Kidney (tissue), 14 donors: ENCODE data around the gene ALPI. TPM values are rescaled to one million over a fixed set of nuclear protein-coding genes. Genes with fewer than 3 reads are reported as not detected.
"Not testable (repeated sequence)": the region's sequence is repeated elsewhere in the genome, so short reads cannot be mapped to it uniquely, and the experiment has no call there.

Experiments used
- DNase-seq, 5 donors: peaks; one replicate each; pipeline ENCODE4 v3.0.0-alpha.2; 2013 to 2020
- FAIRE-seq: peaks from 2 replicates; lab custom pipeline; 2012; peaks lifted over from hg19 to GRCh38; lab: Jason Lieb, UNC
- H3K27ac ChIP-seq, 2 donors: one replicate each; pipeline ENCODE4 v1.7.0; 2013; ENCODE audit warnings: low read depth in 2 of 2, low read length in 2 of 2, inconsistent platforms in 1 of 2
- H3K27me3 ChIP-seq: one replicate; pipeline ENCODE4 v1.7.1; 2013; ENCODE audit warnings: low read length, inconsistent platforms; ENCODE audit not compliant: control insufficient read depth, insufficient read depth
- H3K36me3 ChIP-seq, 3 donors: one replicate each; pipeline versions ENCODE4 v1.7.0 to v1.7.1; 2013; ENCODE audit warnings: low read length in 3 of 3, control low read depth in 1 of 3, inconsistent platforms in 1 of 3; ENCODE audit not compliant: insufficient read depth in 3 of 3, control insufficient read depth in 2 of 3
- H3K4me1 ChIP-seq, 3 donors: one replicate each; pipeline versions ENCODE4 v1.7.0 to v1.7.1; 2013; ENCODE audit warnings: low read length in 3 of 3, inconsistent platforms in 1 of 3, low read depth in 1 of 3; ENCODE audit not compliant: control insufficient read depth in 2 of 3, insufficient read depth in 2 of 3
- H3K4me3 ChIP-seq, 3 donors: one replicate each; pipeline versions ENCODE4 v1.7.0 to v1.8.1; 2013; ENCODE audit warnings: low read length in 3 of 3, control low read depth in 1 of 3, inconsistent platforms in 1 of 3
- H3K9ac ChIP-seq, 3 donors: one replicate each; pipeline versions ENCODE4 v1.7.0 to v1.7.1; 2013; ENCODE audit warnings: low read length in 3 of 3, control low read depth in 1 of 3, inconsistent platforms in 1 of 3
- H3K9me3 ChIP-seq, 3 donors: one replicate each; pipeline versions ENCODE4 v1.7.0 to v1.7.1; 2013; ENCODE audit warnings: low read length in 3 of 3, control low read depth in 1 of 3, inconsistent platforms in 1 of 3; ENCODE audit not compliant: control insufficient read depth in 2 of 3, insufficient read depth in 1 of 3
- CTCF ChIP-seq: IDR thresholded peaks from 3 replicates; pipeline ENCODE4 v1.5.1; 2012; ENCODE audit warnings: mild to moderate bottlenecking, moderate library complexity, borderline replicate concordance; ENCODE audit not compliant: insufficient read depth; ENCODE audit errors: extremely low read depth
- intact Hi-C: fragments of 100-400 bp; cut with DNase I; formaldehyde crosslinking; loops from one replicate; pipeline ENCODE4 v1.11.1; 2022
- polyA plus RNA-seq: library from polyadenylated mRNA; stranded (reverse); fragments of 350-450 nt; fragmentation: Illumina TruSeq; extraction: RNeasy Lipid Tissue Mini Kit (QIAGEN cat#74804); gene quantifications from one replicate; pipeline ENCODE4 v1.2.3, GENCODE V29; 2014; ENCODE audit warnings: low read depth, low replicate concordance; ENCODE audit not compliant: insufficient read depth
- total RNA-seq: library from RNA; stranded (reverse); fragmentation: NEBNext Ultra II Directional; extraction: Animal tissue kit (Norgen Biotek cat#: 25700); gene quantifications from one replicate; pipeline ENCODE4 v1.2.1, GENCODE V29; 2021
- donor health status: control.
- donor health status: control.
- donor health status: control.
- donor health status: control.
- donor health status: control.
- donor health status: DM: yes; HTN: yes; CAD: no.
- donor health status: Normal renal cell carcinoma (clear cell type).

ALPI gene
- total and polyA plus RNA-seq, 2 donors from 2014 or later: 0.09 to 0.49 TPM

- Histone ChIP-seq H3K4me3 (no peak overlapping the region), H3K9me3 (peaks cover 0 to 9% (median 0%) of the 10 kb centered on the region in 3 donors), H3K9ac (no peak overlapping the region), H3K4me1 (peaks cover 0 to 15% (median 0%) of the 10 kb centered on the region in 3 donors), H3K27ac (no peak overlapping the region), H3K27me3 (peaks cover 23% of the 10 kb centered on the region), H3K36me3 (no peaks in the 10 kb centered on the region)
- TF ChIP-seq CTCF: no peak
- FAIRE-seq: no peak
- intact Hi-C loops: no loop called here
- DNase-seq: peak in 3 of 5 donors; percentile 47 to 61 (median 58)
Measured at GRCh38 chr2:232421189-232421785, 34.7 kb upstream of the ALPI start.

GRCh38 chr2:232422051-232422450 lies 33.9 kb upstream of the ALPI start:
- peaks cover 23% of the 10 kb centered on the region for H3K27me3 ChIP-seq

GRCh38 chr2:232422996-232423395 lies 33.0 kb upstream of the ALPI start:
- H3K9ac ChIP-seq, H3K36me3 ChIP-seq, H3K9me3 ChIP-seq, DNase-seq, H3K4me3 ChIP-seq, H3K27ac ChIP-seq, intact Hi-C loops, FAIRE-seq: not testable (repeated sequence)
- Histone ChIP-seq H3K27me3 (peaks cover 17% of the 10 kb centered on the region), H3K4me1 (peaks cover 0 to 15% (median 0%) of the 10 kb centered on the region in 3 donors)

More at GRCh38 chr2:232422051-232422450, 33.9 kb upstream of the ALPI start:
- intact Hi-C loops: no loop called here
- TF ChIP-seq CTCF: no peak
- DNase-seq (peak in 2 of 5 donors; percentile 26 to 27), FAIRE-seq (no peak)
- peaks cover 0 to 9% (median 0%) of the 10 kb centered on the region in 3 donors for H3K9me3 ChIP-seq
- H3K36me3 ChIP-seq: no peaks in the 10 kb centered on the region
- H3K4me3 ChIP-seq: no peak overlapping the region
- no peak overlapping the region for H3K27ac ChIP-seq
- peaks cover 0 to 15% (median 0%) of the 10 kb centered on the region in 3 donors for H3K4me1 ChIP-seq
- no peak overlapping the region for H3K9ac ChIP-seq

GRCh38 chr2:232423407-232423806 lies 32.5 kb upstream of the ALPI start:
- Histone ChIP-seq H3K27me3 (peaks cover 13% of the 10 kb centered on the region), H3K4me1 (peaks cover 0 to 14% (median 0%) of the 10 kb centered on the region in 3 donors)
- H3K27ac ChIP-seq, FAIRE-seq, H3K9me3 ChIP-seq, H3K36me3 ChIP-seq, H3K4me3 ChIP-seq, H3K9ac ChIP-seq, intact Hi-C loops: not testable (repeated sequence)
- DNase-seq: peak in 1 of 5 donors; percentile 12
